ENCODE data around the gene UBAP1L.

The UBAP1L gene

DNA sequence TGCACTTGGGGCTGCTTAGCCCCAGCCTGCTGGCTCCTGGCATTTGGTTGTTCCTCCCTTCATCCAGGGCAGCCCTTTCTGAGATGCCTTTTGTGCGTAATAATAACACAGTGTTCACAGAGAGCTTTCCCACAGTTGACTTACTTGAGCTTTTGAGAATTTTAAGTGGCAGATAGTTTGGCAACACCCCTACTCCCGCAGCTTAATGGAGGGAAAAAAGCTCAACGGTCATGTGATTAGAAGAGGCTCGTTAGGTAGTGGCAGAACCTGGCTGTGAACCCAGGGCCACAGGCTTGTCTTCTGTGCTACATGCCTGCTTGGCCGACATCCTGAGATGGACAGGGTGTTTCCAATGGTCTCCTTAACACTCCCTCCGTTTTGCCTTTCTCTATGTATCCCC lies 33.7 kb downstream of the UBAP1L start:
- Histone ChIP-seq H3K4me3 (ENCODE audit: low read length) (no peak overlapping the region), H2AFZ (ENCODE audit: low read depth, low read length) (no peak overlapping the region), H3K4me2 (ENCODE audit: low read length) (no peak overlapping the region), H3K36me3 (replicated peaks; ENCODE audit: low read depth, low read length) (no peaks in the 10 kb centered on the region), H3K27me3 (ENCODE audit: low read depth, low read length) (peaks cover 46% of the 10 kb centered on the region), H3K4me1 (ENCODE audit: low read length) (no peaks in the 10 kb centered on the region), H3K79me2 (ENCODE audit: low read length) (no peaks in the 10 kb centered on the region), H4K20me1 (ENCODE audit: insufficient read depth, low read length) (no peaks in the 10 kb centered on the region), H3K9me3 (ENCODE audit: insufficient read depth, low read length) (no peaks in the 10 kb centered on the region), H3K27ac (ENCODE audit: low read length) (no peak overlapping the region), H3K9ac (ENCODE audit: low read length) (no peak overlapping the region)
- no peak for TF ChIP-seq EZH2phosphoT487 (IDR thresholded peaks at IDR 0.05; ENCODE audit: low read depth)
- TF ChIP-seq, protein P1, sequence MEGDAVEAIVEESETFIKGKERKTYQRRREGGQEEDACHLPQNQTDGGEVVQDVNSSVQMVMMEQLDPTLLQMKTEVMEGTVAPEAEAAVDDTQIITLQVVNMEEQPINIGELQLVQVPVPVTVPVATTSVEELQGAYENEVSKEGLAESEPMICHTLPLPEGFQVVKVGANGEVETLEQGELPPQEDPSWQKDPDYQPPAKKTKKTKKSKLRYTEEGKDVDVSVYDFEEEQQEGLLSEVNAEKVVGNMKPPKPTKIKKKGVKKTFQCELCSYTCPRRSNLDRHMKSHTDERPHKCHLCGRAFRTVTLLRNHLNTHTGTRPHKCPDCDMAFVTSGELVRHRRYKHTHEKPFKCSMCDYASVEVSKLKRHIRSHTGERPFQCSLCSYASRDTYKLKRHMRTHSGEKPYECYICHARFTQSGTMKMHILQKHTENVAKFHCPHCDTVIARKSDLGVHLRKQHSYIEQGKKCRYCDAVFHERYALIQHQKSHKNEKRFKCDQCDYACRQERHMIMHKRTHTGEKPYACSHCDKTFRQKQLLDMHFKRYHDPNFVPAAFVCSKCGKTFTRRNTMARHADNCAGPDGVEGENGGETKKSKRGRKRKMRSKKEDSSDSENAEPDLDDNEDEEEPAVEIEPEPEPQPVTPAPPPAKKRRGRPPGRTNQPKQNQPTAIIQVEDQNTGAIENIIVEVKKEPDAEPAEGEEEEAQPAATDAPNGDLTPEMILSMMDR (IDR thresholded peaks at IDR 0.05; ENCODE audit: low read depth, low read length): no peak

DNA sequence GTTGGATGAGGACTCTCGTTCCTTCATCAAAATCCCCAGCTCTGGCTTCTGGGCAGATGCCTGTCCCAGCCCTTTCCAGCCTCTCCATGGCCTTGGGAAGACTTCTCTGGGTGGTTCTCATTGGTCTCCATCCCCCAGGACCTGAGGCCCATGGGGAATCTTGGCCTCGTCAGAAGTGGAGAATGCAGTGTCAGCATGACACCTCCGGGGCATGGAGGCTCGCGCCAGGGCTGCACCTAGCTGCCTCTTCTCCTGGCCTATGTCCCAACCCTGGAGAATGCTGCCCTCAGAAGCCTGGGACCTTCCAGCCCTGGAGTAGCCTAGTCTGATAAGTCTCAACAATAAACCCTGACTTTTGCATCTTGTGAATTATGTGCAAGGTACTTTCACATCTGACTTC lies 35.4 kb downstream of the UBAP1L start:
- H3K9me3 ChIP-seq (ENCODE audit: insufficient read depth, low read length): no peaks in the 10 kb centered on the region
- TF ChIP-seq, protein P1 (IDR thresholded peaks at IDR 0.05; ENCODE audit: low read depth, low read length): no peak
- TF ChIP-seq EZH2phosphoT487 (IDR thresholded peaks at IDR 0.05; ENCODE audit: low read depth): no peak

DNA sequence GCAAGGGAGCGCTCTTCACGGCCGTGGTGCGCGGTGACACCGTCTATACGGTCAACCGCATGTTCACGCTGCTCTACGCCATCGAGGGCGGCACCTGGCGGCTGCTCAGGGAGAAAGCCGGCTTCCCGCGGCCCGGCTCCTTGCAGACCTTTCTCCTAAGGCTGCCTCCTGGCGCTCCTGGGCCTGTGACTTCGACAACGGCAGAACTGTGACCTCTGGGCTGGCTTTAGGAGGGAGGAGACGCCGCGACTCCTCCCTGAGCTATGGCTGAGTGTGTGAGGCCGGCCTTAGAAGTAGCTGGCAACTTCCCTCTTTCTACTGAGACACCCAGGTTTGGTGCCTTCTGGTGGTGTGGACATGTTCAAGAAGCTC lies 37.0 kb downstream of the UBAP1L start:
- no peak overlapping the region for H3K4me3 ChIP-seq (ENCODE audit: low read length)
- no peaks in the 10 kb centered on the region for H3K36me3 ChIP-seq (replicated peaks; ENCODE audit: low read depth, low read length)
- peaks cover 23% of the 10 kb centered on the region for H3K27me3 ChIP-seq (ENCODE audit: low read depth, low read length)
- H4K20me1 ChIP-seq (ENCODE audit: insufficient read depth, low read length): no peaks in the 10 kb centered on the region
- H2AFZ ChIP-seq (ENCODE audit: low read depth, low read length): no peak overlapping the region
- H3K9ac ChIP-seq (ENCODE audit: low read length): no peak overlapping the region
- H3K9me3 ChIP-seq (ENCODE audit: insufficient read depth, low read length): no peaks in the 10 kb centered on the region
- no peak overlapping the region for H3K4me2 ChIP-seq (ENCODE audit: low read length)
- H3K27ac ChIP-seq (ENCODE audit: low read length): no peak overlapping the region
- H3K79me2 ChIP-seq (ENCODE audit: low read length): no peaks in the 10 kb centered on the region
- peaks cover 7% of the 10 kb centered on the region for H3K4me1 ChIP-seq (ENCODE audit: low read length)
- TF ChIP-seq EZH2phosphoT487 (IDR thresholded peaks at IDR 0.05; ENCODE audit: low read depth): no peak
- TF ChIP-seq, protein P1 (IDR thresholded peaks at IDR 0.05; ENCODE audit: low read depth, low read length): no peak

More for the DNA sequence above, 35.4 kb downstream of the UBAP1L start:
- Histone ChIP-seq H3K4me1 (ENCODE audit: low read length) (peaks cover under 1% of the 10 kb centered on the region; the same call in 1 of the 2 replicates), H3K9ac (ENCODE audit: low read length) (no peak overlapping the region), H3K4me2 (ENCODE audit: low read length) (no peak overlapping the region), H4K20me1 (ENCODE audit: insufficient read depth, low read length) (no peaks in the 10 kb centered on the region), H3K27ac (ENCODE audit: low read length) (no peak overlapping the region), H3K4me3 (ENCODE audit: low read length) (no peak overlapping the region), H2AFZ (ENCODE audit: low read depth, low read length) (no peak overlapping the region), H3K36me3 (replicated peaks; ENCODE audit: low read depth, low read length) (no peaks in the 10 kb centered on the region), H3K79me2 (ENCODE audit: low read length) (no peaks in the 10 kb centered on the region), H3K27me3 (ENCODE audit: low read depth, low read length) (peaks cover 39% of the 10 kb centered on the region)

DNA sequence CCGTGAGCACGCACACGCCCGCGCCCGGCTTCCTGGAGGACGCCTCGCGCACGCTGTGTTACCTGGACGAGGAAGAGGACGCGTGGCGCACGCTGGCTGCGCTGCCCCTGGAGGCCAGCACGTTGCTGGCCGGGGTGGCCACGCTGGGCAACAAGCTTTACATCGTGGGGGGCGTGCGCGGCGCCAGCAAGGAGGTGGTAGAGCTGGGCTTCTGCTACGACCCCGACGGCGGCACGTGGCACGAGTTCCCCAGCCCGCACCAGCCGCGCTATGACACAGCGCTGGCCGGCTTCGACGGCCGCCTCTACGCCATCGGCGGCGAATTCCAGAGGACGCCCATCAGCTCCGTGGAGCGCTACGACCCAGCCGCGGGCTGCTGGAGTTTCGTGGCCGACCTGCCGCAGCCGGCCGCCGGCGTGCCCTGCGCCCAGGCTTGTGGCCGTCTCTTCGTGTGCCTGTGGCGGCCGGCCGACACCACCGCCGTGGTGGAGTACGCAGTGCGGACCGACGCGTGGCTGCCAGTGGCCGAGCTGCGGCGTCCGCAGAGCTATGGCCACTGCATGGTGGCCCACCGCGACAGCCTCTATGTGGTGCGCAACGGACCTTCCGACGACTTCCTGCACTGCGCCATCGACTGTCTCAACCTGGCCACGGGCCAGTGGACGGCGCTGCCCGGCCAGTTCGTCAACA lies 37.6 kb downstream of the UBAP1L start:
- no peak overlapping the region for H2AFZ ChIP-seq (ENCODE audit: low read depth, low read length)
- H3K4me1 ChIP-seq (ENCODE audit: low read length): peaks cover 7% of the 10 kb centered on the region
- no peaks in the 10 kb centered on the region for H4K20me1 ChIP-seq (ENCODE audit: insufficient read depth, low read length)
- H3K27me3 ChIP-seq (ENCODE audit: low read depth, low read length): peaks cover 17% of the 10 kb centered on the region
- H3K9me3 ChIP-seq (ENCODE audit: insufficient read depth, low read length): no peaks in the 10 kb centered on the region
- no peak overlapping the region for H3K9ac ChIP-seq (ENCODE audit: low read length)
- H3K4me2 ChIP-seq (ENCODE audit: low read length): no peak overlapping the region
- TF ChIP-seq, protein P1 (IDR thresholded peaks at IDR 0.05; ENCODE audit: low read depth, low read length): no peak
- no peak for TF ChIP-seq EZH2phosphoT487 (IDR thresholded peaks at IDR 0.05; ENCODE audit: low read depth)
- H3K79me2 ChIP-seq (ENCODE audit: low read length): no peaks in the 10 kb centered on the region
- no peaks in the 10 kb centered on the region for H3K36me3 ChIP-seq (replicated peaks; ENCODE audit: low read depth, low read length)
- no peak overlapping the region for H3K4me3 ChIP-seq (ENCODE audit: low read length)
- no peak overlapping the region for H3K27ac ChIP-seq (ENCODE audit: low read length)
